DOHH2 (cell line): ENCODE data around the gene DGKE.

Experiments
- H3F3A ChIP-seq: fragments of 200-600 bp; sonication (generic), shearing (Covaris generic); 2 replicates; pipeline ENCODE4 v1.6.0; 2016; ENCODE audit warnings: antibody characterized with exemption, mild to moderate bottlenecking; ENCODE audit not compliant: control insufficient read depth, insufficient read depth
- H3K27ac ChIP-seq: fragments of 200-600 bp; sonication (generic); 2 replicates; pipeline ENCODE4 v1.5.1; 2014; ENCODE audit warnings: low read depth, mild to moderate bottlenecking, low read length, moderate library complexity
- H3K27me3 ChIP-seq: fragments of 200-600 bp; sonication (generic); 2 replicates; pipeline ENCODE4 v1.6.1; 2014; ENCODE audit warnings: mild to moderate bottlenecking, low read length, mixed read lengths; ENCODE audit not compliant: control insufficient read depth
- H3K36me3 ChIP-seq: fragments of 200-600 bp; sonication (generic); 2 replicates; pipeline ENCODE4 v1.6.1; 2014; ENCODE audit warnings: mild to moderate bottlenecking, low read length, moderate library complexity, mixed read lengths; ENCODE audit not compliant: control insufficient read depth
- H3K4me1 ChIP-seq: fragments of 200-600 bp; sonication (generic); 2 replicates; pipeline ENCODE4 v1.6.1; 2014; ENCODE audit warnings: mild to moderate bottlenecking, low read length, mixed read lengths; ENCODE audit not compliant: control insufficient read depth
- H3K4me2 ChIP-seq: fragments of 200-600 bp; sonication (generic); 2 replicates; pipeline ENCODE4 v1.6.0; 2014; ENCODE audit warnings: mild to moderate bottlenecking, low read length, moderate library complexity
- H3K4me3 ChIP-seq: fragments of 200-600 bp; sonication (generic); 2 replicates; pipeline ENCODE4 v1.5.1; 2014; ENCODE audit warnings: mild to moderate bottlenecking, low read length, mixed read lengths
- H3K79me2 ChIP-seq: fragments of 200-600 bp; sonication (generic); 2 replicates; pipeline ENCODE4 v1.6.1; 2014; ENCODE audit warnings: mild to moderate bottlenecking, low read length, mixed read lengths; ENCODE audit not compliant: control insufficient read depth
- H3K9me2 ChIP-seq: fragments of 200-600 bp; sonication (generic); replicated peaks from 2 replicates; pipeline ENCODE4 v1.6.1; 2014; ENCODE audit warnings: mild to moderate bottlenecking, low read length, mixed read lengths; ENCODE audit not compliant: control insufficient read depth
- H3K9me3 ChIP-seq: fragments of 200-600 bp; sonication (generic); 2 replicates; pipeline ENCODE4 v1.6.1; 2014; ENCODE audit warnings: antibody characterized with exemption, low read length, mixed read lengths; ENCODE audit not compliant: control insufficient read depth, insufficient read depth
- H4K20me1 ChIP-seq: fragments of 200-600 bp; sonication (generic); 2 replicates; pipeline ENCODE4 v1.6.0; 2014; ENCODE audit warnings: low read depth, mild to moderate bottlenecking, antibody characterized with exemption, low read length, moderate library complexity; ENCODE audit not compliant: control insufficient read depth, insufficient read depth
- CTCF ChIP-seq: fragments of 200-600 bp; sonication (generic); IDR thresholded peaks from one replicate; pipeline ENCODE4 v1.5.1; 2014; ENCODE audit warnings: antibody characterized with exemption, mild to moderate bottlenecking, low read depth, low read length; ENCODE audit not compliant: poor library complexity, severe bottlenecking
- EZH2phosphoT487 ChIP-seq: fragments of 200-600 bp; sonication (generic); IDR thresholded peaks from 2 replicates; pipeline ENCODE4 v1.6.1; 2017; ENCODE audit warnings: borderline replicate concordance, mild to moderate bottlenecking, antibody characterized with exemption, low read length, moderate library complexity, mixed read lengths

The DGKE gene

DNA sequence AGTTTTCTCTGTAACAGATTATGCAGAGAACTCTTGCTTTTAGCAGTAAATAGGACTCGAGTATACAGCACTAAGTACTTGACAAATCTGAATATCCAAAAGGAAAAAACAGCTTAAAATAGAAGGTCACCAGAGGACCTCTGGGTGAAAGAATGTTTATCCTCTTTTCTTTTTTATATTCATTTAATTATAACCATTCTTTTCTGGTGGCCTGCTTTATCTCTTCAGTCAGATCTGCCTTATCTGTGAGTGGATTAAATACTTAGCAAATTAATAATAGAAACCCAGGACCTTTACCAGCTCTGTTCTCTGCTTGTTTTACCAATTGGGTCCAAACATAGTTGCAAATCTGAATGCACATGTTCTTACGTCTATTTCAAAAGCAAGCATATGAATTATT lies 8.6 kb downstream of the DGKE start:
- Histone ChIP-seq H3K27ac (no peak overlapping the region), H3K9me2 (no peaks in the 10 kb centered on the region), H3K4me1 (peaks cover 12% of the 10 kb centered on the region), H3K36me3 (peaks cover 41% of the 10 kb centered on the region), H4K20me1 (no peaks in the 10 kb centered on the region), H3F3A (peaks cover 6% of the 10 kb centered on the region), H3K9me3 (no peaks in the 10 kb centered on the region), H3K27me3 (no peaks in the 10 kb centered on the region), H3K4me3 (no peak overlapping the region), H3K4me2 (no peak overlapping the region), H3K79me2 (peaks cover 22% of the 10 kb centered on the region)
- TF ChIP-seq CTCF (no peak), EZH2phosphoT487 (no peak)

DNA sequence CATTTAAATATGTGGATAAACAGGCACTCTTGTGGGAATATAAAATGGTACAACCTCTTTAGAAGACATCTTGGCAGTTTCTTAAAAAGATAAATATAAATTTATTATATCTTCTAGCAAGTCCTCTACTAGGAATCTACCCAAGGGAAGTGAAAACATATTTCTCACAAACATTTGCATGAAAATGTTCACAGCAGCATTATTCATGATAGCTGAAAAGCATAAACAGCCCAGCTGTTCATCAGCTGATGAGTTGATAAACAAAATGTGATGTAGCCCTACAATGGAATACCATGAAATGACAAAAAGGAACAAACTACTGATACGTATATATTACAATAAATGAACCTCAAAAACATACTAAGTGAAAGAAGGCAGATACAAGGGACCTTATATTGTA lies 12.0 kb downstream of the DGKE start:
- H3K36me3 ChIP-seq: peaks cover 48% of the 10 kb centered on the region
- TF ChIP-seq EZH2phosphoT487 (no peak), CTCF (no peak)
- no peaks in the 10 kb centered on the region for H3K9me3 ChIP-seq
- H3F3A ChIP-seq: no peaks in the 10 kb centered on the region
- no peaks in the 10 kb centered on the region for H4K20me1 ChIP-seq
- H3K4me1 ChIP-seq: peaks cover 14% of the 10 kb centered on the region
- no peaks in the 10 kb centered on the region for H3K9me2 ChIP-seq
- H3K27ac ChIP-seq: no peak overlapping the region
- no peak overlapping the region for H3K4me3 ChIP-seq
- no peaks in the 10 kb centered on the region for H3K27me3 ChIP-seq
- H3K79me2 ChIP-seq: no peaks in the 10 kb centered on the region
- H3K4me2 ChIP-seq: no peak overlapping the region

DNA sequence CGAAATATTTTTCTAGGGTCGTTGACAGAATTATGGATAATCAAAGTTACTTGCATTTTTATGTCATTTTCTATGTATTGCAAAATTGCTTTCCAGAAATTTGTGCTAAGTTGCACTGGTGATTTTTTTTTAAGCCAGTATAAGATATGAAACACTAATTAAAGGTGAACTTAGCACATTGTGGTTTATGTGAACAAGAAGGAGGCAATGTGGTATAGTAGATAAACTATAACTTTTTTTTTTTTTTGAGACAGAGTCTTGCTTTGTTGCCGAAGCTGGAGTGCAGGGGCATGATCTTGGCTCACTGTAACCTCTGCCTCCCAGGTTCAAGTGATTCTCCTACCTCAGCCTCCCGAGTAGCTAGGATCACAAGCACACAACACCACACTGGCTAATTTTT lies 13.2 kb downstream of the DGKE start:
- Histone ChIP-seq H3K4me2 (no peak overlapping the region), H3K4me3 (no peak overlapping the region), H3K9me2 (no peaks in the 10 kb centered on the region), H3F3A (no peaks in the 10 kb centered on the region), H3K36me3 (peaks cover 58% of the 10 kb centered on the region), H3K9me3 (no peaks in the 10 kb centered on the region), H3K27me3 (no peaks in the 10 kb centered on the region), H4K20me1 (no peaks in the 10 kb centered on the region), H3K27ac (no peak overlapping the region), H3K4me1 (peaks cover 19% of the 10 kb centered on the region), H3K79me2 (no peaks in the 10 kb centered on the region)
- no peak for TF ChIP-seq EZH2phosphoT487
- no peak for TF ChIP-seq CTCF

DNA sequence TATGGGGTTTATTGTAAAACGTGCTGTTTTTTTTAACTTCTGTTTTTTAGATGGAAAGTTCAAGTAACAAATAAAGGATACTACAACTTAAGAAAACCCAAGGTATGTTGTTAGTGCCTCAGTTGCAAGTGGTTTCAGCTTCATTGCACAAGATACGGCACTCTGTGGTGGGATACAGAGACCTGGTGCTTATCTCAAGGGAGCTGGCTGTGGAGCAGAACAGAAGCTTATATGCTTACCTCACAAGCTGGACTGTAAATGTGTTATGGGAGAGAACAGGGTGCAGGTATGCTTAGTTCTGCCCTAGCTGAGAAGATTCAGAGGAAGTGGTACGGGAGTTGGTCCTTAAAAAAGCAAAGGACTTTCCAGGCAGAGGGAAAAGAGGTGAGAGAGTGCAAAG lies 15.2 kb downstream of the DGKE start:
- no peak for TF ChIP-seq EZH2phosphoT487
- no peak for TF ChIP-seq CTCF
- no peaks in the 10 kb centered on the region for H3K9me3 ChIP-seq
- H4K20me1 ChIP-seq: no peaks in the 10 kb centered on the region
- peaks cover 55% of the 10 kb centered on the region for H3K36me3 ChIP-seq
- H3K4me2 ChIP-seq: no peak overlapping the region
- H3K4me1 ChIP-seq: peaks cover 15% of the 10 kb centered on the region
- no peak overlapping the region for H3K27ac ChIP-seq
- H3K27me3 ChIP-seq: no peaks in the 10 kb centered on the region
- H3K4me3 ChIP-seq: no peak overlapping the region
- no peaks in the 10 kb centered on the region for H3K79me2 ChIP-seq
- no peaks in the 10 kb centered on the region for H3K9me2 ChIP-seq
- no peaks in the 10 kb centered on the region for H3F3A ChIP-seq
